Activated CD8-positive, alpha-beta memory T cell treated with anti-CD3 and anti-CD28 coated beads, Interleukin-2, amount 10 ng/mL, durations not matched to agents 7 days and 5 days (primary cell): ENCODE results near the gene SP2. TPM values are rescaled to one million over a fixed set of nuclear protein-coding genes. Genes with fewer than 3 reads are reported as not detected.

Experiments
- ATAC-seq: fragments of 150-1000 bp; cut with Tn5 transposase; one replicate; pipeline ENCODE4 v1.10.0; 2021; ENCODE audit warnings: moderate library complexity
- CTCF ChIA-PET: fragments of 350-600 bp; sonication (Branson Sonifier 250); formaldehyde crosslinking; loops from one replicate; lab custom pipeline; 2021; ENCODE audit warnings: antibody characterized with exemption; lab: Charles Lee
- DNase-seq: peaks from one replicate; pipeline ENCODE4 v3.0.0-alpha.2; 2020
- H3K27ac Mint-ChIP-seq: one replicate; pipeline ENCODE4 v1.8.0; 2021; ENCODE audit warnings: mild to moderate bottlenecking, mixed read lengths
- H3K27me3 Mint-ChIP-seq: one replicate; pipeline ENCODE4 v1.8.0; 2021; ENCODE audit warnings: mixed read lengths
- H3K36me3 Mint-ChIP-seq: one replicate; pipeline ENCODE4 v1.8.0; 2021; ENCODE audit warnings: mild to moderate bottlenecking, mixed read lengths
- H3K4me1 Mint-ChIP-seq: one replicate; pipeline ENCODE4 v1.8.0; 2021; ENCODE audit warnings: mixed read lengths
- H3K4me3 Mint-ChIP-seq: one replicate; pipeline ENCODE4 v1.8.0; 2021; ENCODE audit warnings: mild to moderate bottlenecking, moderate library complexity, mixed read lengths
- H3K9me3 Mint-ChIP-seq: one replicate; pipeline ENCODE4 v1.8.0; 2022; ENCODE audit warnings: low read depth, mixed read lengths
- total RNA-seq, 2 experiments: library from RNA; stranded (reverse); gene quantifications; one replicate each; pipeline ENCODE4 v1.2.3, GENCODE V29; 2021

The SP2 gene
- total RNA-seq, 2 experiments from 2014 or later, result 21.7 to 22.9 TPM

GRCh38 chr17:47884905-47885730 is 10.9 kb upstream of the SP2 start:
- CTCF ChIA-PET, result interaction anchor here (0.7 to 7.4 kb wide), 5 partner anchors 16 to 47 kb away, joined by 3 to 63 read pairs (median 3); partner anchors contain the start of genes SCRN2 and SP6
- Mint-ChIP-seq H3K4me1 (peaks cover 4% of the 10 kb centered on the region), H3K9me3 (no peaks in the 10 kb centered on the region), H3K27me3 (peaks cover 7% of the 10 kb centered on the region), H3K27ac (no peak overlapping the region), H3K36me3 (no peaks in the 10 kb centered on the region), H3K4me3 (no peak overlapping the region)
- no peak for DNase-seq
- no peak for ATAC-seq

- no peak overlapping the region for H3K4me3 Mint-ChIP-seq
- ATAC-seq (no peak), DNase-seq (no peak)
- H3K27ac Mint-ChIP-seq, result no peak overlapping the region
- CTCF ChIA-PET, result interaction anchor here (3.7 to 8.7 kb wide), 2 partner anchors 42 to 51 kb away, joined by 20 to 365 read pairs; partner anchors contain the start of genes SCRN2 and SP6
- H3K36me3 Mint-ChIP-seq, result no peaks in the 10 kb centered on the region
- peaks cover 9% of the 10 kb centered on the region for H3K4me1 Mint-ChIP-seq
- no peaks in the 10 kb centered on the region for H3K27me3 Mint-ChIP-seq
- H3K9me3 Mint-ChIP-seq, result no peaks in the 10 kb centered on the region
Observed at GRCh38 chr17:47888293-47888692, 7.7 kb upstream of the SP2 start.

GRCh38 chr17:47889734-47890529 is 6.1 kb upstream of the SP2 start:
- Mint-ChIP-seq H3K4me3 (no peak overlapping the region), H3K4me1 (peaks cover 22% of the 10 kb centered on the region), H3K36me3 (no peaks in the 10 kb centered on the region), H3K9me3 (no peaks in the 10 kb centered on the region), H3K27ac (no peak overlapping the region), H3K27me3 (no peaks in the 10 kb centered on the region)
- CTCF ChIA-PET, result interaction anchor here (0.6 to 8.7 kb wide), 38 partner anchors 9 to 225 kb away, joined by 3 to 365 read pairs (median 4); partner anchors contain the start of genes CDK5RAP3, OSBPL7, PRR15L and SCRN2
- DNase-seq (peak; percentile 93), ATAC-seq (peak; percentile 99)

- H3K36me3 Mint-ChIP-seq, result no peaks in the 10 kb centered on the region
- DNase-seq (no peak), ATAC-seq (no peak)
- H3K4me1 Mint-ChIP-seq, result peaks cover 22% of the 10 kb centered on the region
- CTCF ChIA-PET, result interaction anchor here (0.9 to 8.7 kb wide), 11 partner anchors 10 to 126 kb away, joined by 3 to 365 read pairs (median 5); partner anchors contain the start of genes CDK5RAP3, OSBPL7, SCRN2 and SP6
- no peaks in the 10 kb centered on the region for H3K9me3 Mint-ChIP-seq
- no peak overlapping the region for H3K4me3 Mint-ChIP-seq
- peak overlapping the region; percentile 62 for H3K27ac Mint-ChIP-seq
- H3K27me3 Mint-ChIP-seq, result no peaks in the 10 kb centered on the region
Observed at GRCh38 chr17:47891545-47892088, 4.4 kb upstream of the SP2 start.

GRCh38 chr17:47894498-47895346 is 1.3 kb upstream of the SP2 start:
- DNase-seq, result no peak
- Mint-ChIP-seq H3K4me3 (peak overlapping the region; percentile 83), H3K9me3 (no peaks in the 10 kb centered on the region), H3K27ac (peak overlapping the region; percentile 95), H3K27me3 (no peaks in the 10 kb centered on the region), H3K4me1 (peaks cover 44% of the 10 kb centered on the region), H3K36me3 (peaks cover 7% of the 10 kb centered on the region)
- no peak for ATAC-seq
- CTCF ChIA-PET, result interaction anchor here (0.8 to 8.7 kb wide), 12 partner anchors 12 to 196 kb away, joined by 3 to 365 read pairs (median 4); partner anchors contain the start of genes CDK5RAP3, LRRC46, MRPL10 and OSBPL7

GRCh38 chr17:47895347-47895855 is 635 bp upstream of the SP2 start:
- peak overlapping the region; percentile 95 for H3K27ac Mint-ChIP-seq
- ATAC-seq (no peak), DNase-seq (peak; percentile 59)
- H3K36me3 Mint-ChIP-seq, result peaks cover 7% of the 10 kb centered on the region
- CTCF ChIA-PET, result interaction anchor here (0.8 to 8.7 kb wide), 14 partner anchors 14 to 196 kb away, joined by 3 to 365 read pairs (median 4); partner anchors contain the start of genes CDK5RAP3, LRRC46, MRPL10 and OSBPL7
- H3K27me3 Mint-ChIP-seq, result no peaks in the 10 kb centered on the region
- peak overlapping the region; percentile 83 for H3K4me3 Mint-ChIP-seq
- peaks cover 45% of the 10 kb centered on the region for H3K4me1 Mint-ChIP-seq
- no peaks in the 10 kb centered on the region for H3K9me3 Mint-ChIP-seq

- no peaks in the 10 kb centered on the region for H3K9me3 Mint-ChIP-seq
- peak overlapping the region; percentile 83 for H3K4me3 Mint-ChIP-seq
- ATAC-seq (no peak), DNase-seq (no peak)
- H3K27me3 Mint-ChIP-seq, result no peaks in the 10 kb centered on the region
- H3K36me3 Mint-ChIP-seq, result peaks cover 7% of the 10 kb centered on the region
- CTCF ChIA-PET, result interaction anchor here (1.0 kb wide), 2 partner anchors 56 to 74 kb away, joined by 3 to 5 read pairs; partner anchors contain the start of genes CDK5RAP3 and SCRN2
- peaks cover 41% of the 10 kb centered on the region for H3K4me1 Mint-ChIP-seq
- H3K27ac Mint-ChIP-seq, result peak overlapping the region; percentile 95
Observed at GRCh38 chr17:47896672-47897490, 845 bp downstream of the SP2 start.

GRCh38 chr17:47897561-47897960 is 1.5 kb downstream of the SP2 start:
- no peak for DNase-seq
- no peak for ATAC-seq
- Mint-ChIP-seq H3K27me3 (no peaks in the 10 kb centered on the region), H3K27ac (peak overlapping the region; percentile 95), H3K36me3 (peaks cover 9% of the 10 kb centered on the region), H3K9me3 (no peaks in the 10 kb centered on the region), H3K4me3 (peak overlapping the region; percentile 83), H3K4me1 (peaks cover 44% of the 10 kb centered on the region)
- CTCF ChIA-PET, result interaction anchor here (0.7 to 1.0 kb wide), 3 partner anchors 49 to 73 kb away, joined by 3 to 5 read pairs (median 4); partner anchors contain the start of genes CDK5RAP3 and SCRN2

- H3K36me3 Mint-ChIP-seq, result peaks cover 11% of the 10 kb centered on the region
- H3K4me3 Mint-ChIP-seq, result no peak overlapping the region
- CTCF ChIA-PET, result interaction anchor here (0.7 to 1.0 kb wide), 2 partner anchors 50 to 57 kb away, joined by 3 to 4 read pairs; partner anchors contain the start of gene SCRN2
- ATAC-seq (no peak), DNase-seq (no peak)
- no peaks in the 10 kb centered on the region for H3K27me3 Mint-ChIP-seq
- H3K27ac Mint-ChIP-seq, result no peak overlapping the region
- peaks cover 44% of the 10 kb centered on the region for H3K4me1 Mint-ChIP-seq
- no peaks in the 10 kb centered on the region for H3K9me3 Mint-ChIP-seq
Observed at GRCh38 chr17:47898241-47898640, 2.2 kb downstream of the SP2 start.

- Mint-ChIP-seq H3K27ac (no peak overlapping the region), H3K36me3 (peaks cover 14% of the 10 kb centered on the region), H3K27me3 (no peaks in the 10 kb centered on the region), H3K4me1 (peaks cover 36% of the 10 kb centered on the region), H3K4me3 (no peak overlapping the region), H3K9me3 (no peaks in the 10 kb centered on the region)
- CTCF ChIA-PET, result interaction anchor here (1.5 kb wide), 1 partner anchor 10 kb away, joined by 5 read pairs; no protein-coding TSS in a partner anchor
- DNase-seq (no peak), ATAC-seq (no peak)
Observed at GRCh38 chr17:47899643-47900042, 3.6 kb downstream of the SP2 start.

GRCh38 chr17:47901423-47901822 is 5.4 kb downstream of the SP2 start:
- Mint-ChIP-seq H3K27me3 (no peaks in the 10 kb centered on the region), H3K27ac (no peak overlapping the region), H3K36me3 (peaks cover 14% of the 10 kb centered on the region), H3K4me3 (no peak overlapping the region), H3K4me1 (peaks cover 33% of the 10 kb centered on the region), H3K9me3 (no peaks in the 10 kb centered on the region)
- no peak for DNase-seq
- no peak for ATAC-seq
- CTCF ChIA-PET, result interaction anchor here (1.1 to 1.2 kb wide), 2 partner anchors 12 to 60 kb away, joined by 3 to 5 read pairs; partner anchors contain the start of gene SCRN2
